ENCODE measurements around the gene RCOR3. TPM values are rescaled to one million over a fixed set of nuclear protein-coding genes. Genes with fewer than 3 reads are reported as not detected.

Gene RCOR3
- total and polyA plus RNA-seq, 8 donors: 19.0 to 34.6 (median 25.5) TPM

DNA sequence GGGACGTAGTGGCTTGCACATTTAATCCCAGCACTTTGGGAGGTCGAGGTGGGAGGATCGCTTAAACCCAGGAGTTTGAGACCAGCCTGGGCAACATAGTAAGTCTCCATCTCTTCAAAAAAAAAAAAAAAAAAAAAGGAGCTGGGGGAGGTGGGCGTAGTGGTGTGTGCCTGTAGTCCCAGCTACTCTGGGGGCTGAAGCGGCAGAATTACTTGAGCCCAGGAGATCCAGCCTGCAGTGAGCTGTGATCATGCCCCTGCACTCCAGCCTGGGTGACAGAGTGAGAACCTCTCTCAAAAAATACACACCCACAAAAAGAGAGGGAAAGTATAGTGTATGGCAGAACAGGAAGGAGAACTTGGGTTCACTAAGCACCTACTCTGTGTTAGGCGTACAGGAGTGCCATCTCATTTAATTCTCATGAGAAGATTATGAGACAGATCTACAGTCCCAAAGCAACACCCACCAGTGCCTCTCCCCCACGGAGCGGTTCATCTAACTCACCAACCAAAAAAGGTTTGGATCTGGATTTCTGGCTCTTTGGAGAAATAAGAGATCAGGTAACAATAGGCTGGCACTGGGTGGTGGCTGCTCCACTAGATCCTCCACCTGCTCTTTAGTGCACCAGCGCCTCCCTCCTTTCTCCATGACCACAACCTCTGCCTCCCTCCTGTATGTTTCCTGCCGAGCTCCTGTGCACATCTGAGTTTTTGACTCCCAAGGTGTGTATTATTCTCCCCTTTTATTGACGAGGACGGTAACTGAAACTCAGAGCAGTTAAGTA, 66.0 kb downstream of the RCOR3 start:
- no peak for TF ChIP-seq CTCF (IDR thresholded peaks at IDR 0.05)
- ATAC-seq (no peak), FAIRE-seq (no peak), DNase-seq (peak in 1 of 6 donors; percentile 17)
- WGBS, 2 donors: 75 to 76% methylated on average over 11 to 12 of the region's 12 CpGs
- intact Hi-C loops (cut with DNase I): loop anchor here in 1 of 3 donors (10.0 kb wide), 1 partner anchor 150 kb away; no protein-coding TSS in a partner anchor
- Histone ChIP-seq H3K27ac (no peak overlapping the region), H3K9me3 (no peaks in the 10 kb centered on the region), H3K4me1 (peaks cover 0 to 14% (median 0%) of the 10 kb centered on the region in 3 donors), H3K27me3 (no peaks in the 10 kb centered on the region), H3K36me3 (no peaks in the 10 kb centered on the region), H3K4me3 (no peak overlapping the region)

GRCh38 chr1:211326140-211326527, 67.0 kb downstream of the RCOR3 start:
- Histone ChIP-seq H3K27ac (peak overlapping the region in 2 of 4 donors; percentile 79 to 93), H3K36me3 (no peaks in the 10 kb centered on the region), H3K4me3 (peak overlapping the region in 3 of 4 donors; percentile 59 to 85 (median 67)), H3K9me3 (no peaks in the 10 kb centered on the region), H3K4me1 (peaks cover 3 to 24% (median 8%) of the 10 kb centered on the region in 3 donors), H3K27me3 (no peaks in the 10 kb centered on the region)
- intact Hi-C loops (cut with DNase I): loop anchor here in 1 of 3 donors (10.0 kb wide), 1 partner anchor 149 kb away; no protein-coding TSS in a partner anchor
- no peak for TF ChIP-seq CTCF (IDR thresholded peaks at IDR 0.05)
- peak in 1 of 6 donors; percentile 46 for DNase-seq
- ATAC-seq: no peak
- no peak for FAIRE-seq
- WGBS, 2 donors: 63 to 68% methylated on average over 8 of the region's 8 CpGs

DNA sequence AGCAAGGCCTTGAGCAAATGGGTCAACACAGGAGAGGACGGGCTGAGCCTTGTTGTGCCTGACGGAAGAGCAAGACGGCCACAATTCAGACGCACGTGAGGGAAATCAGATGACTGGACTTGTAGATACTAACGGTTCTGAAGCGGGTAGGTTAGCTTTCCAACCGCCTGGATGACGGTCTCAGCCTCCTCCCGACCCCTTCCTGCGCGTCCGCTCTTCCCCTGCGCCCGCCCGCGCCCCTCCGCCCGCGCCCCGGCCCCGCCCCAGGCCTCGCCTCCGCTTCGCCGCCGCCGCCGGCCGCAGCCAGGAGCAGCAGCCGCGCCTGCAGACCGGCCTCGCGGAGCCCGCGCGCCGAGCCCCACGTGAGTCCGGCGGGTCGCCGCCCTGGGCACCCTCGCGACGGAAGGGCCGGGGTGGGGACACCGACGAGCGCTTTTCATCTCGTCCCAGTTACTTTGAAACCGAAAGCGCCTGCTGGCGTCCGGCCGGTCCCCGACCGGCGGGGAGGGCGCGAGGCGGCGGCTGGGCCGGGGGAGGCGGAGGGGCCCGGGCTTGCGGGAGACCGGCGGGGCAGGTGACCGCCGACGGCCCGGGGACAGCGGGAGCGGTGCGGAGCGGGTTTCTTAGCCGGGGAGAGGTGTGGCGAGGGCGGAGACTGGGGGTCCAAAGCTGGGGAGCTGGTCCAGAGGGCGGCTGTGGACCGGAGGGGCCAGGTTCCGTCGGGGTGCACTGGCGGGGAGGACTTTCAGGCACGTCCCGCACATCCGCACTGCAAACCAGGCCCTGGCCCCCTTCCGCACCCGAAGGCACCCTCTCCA, 67.6 kb downstream of the RCOR3 start, which contains the start of gene TRAF5:
Gene TRAF5, plus strand, starts transcription at position 306 of the 818 bp plus-strand sequence. CDS start 26,407 bp downstream, outside the sequence.
- no peak for FAIRE-seq
- H3K36me3 ChIP-seq: no peaks in the 10 kb centered on the region
- no peak for TF ChIP-seq CTCF (IDR thresholded peaks at IDR 0.05)
- peak within 1 kb of the TSS; percentile 59 to 85 (median 68) for H3K4me3 ChIP-seq
- DNase-seq: peak; percentile 33 to 83 (median 58)
- H3K27me3 ChIP-seq: no peaks in the 10 kb centered on the region
- peak within 1 kb of the TSS; percentile 58 to 93 (median 82) for H3K27ac ChIP-seq
- intact Hi-C loops (cut with DNase I): loop anchor here in 1 of 3 donors (10.0 kb wide), 1 partner anchor 148 kb away; no protein-coding TSS in a partner anchor
- 1% methylated on average over 74 to 91 of the region's 91 CpGs for WGBS, 2 donors
- no peaks in the 10 kb centered on the region for H3K9me3 ChIP-seq
- peaks cover 6 to 30% (median 13%) of the 10 kb centered on the region in 3 donors for H3K4me1 ChIP-seq
- peak; percentile 42 to 71 (median 46) for ATAC-seq

DNA sequence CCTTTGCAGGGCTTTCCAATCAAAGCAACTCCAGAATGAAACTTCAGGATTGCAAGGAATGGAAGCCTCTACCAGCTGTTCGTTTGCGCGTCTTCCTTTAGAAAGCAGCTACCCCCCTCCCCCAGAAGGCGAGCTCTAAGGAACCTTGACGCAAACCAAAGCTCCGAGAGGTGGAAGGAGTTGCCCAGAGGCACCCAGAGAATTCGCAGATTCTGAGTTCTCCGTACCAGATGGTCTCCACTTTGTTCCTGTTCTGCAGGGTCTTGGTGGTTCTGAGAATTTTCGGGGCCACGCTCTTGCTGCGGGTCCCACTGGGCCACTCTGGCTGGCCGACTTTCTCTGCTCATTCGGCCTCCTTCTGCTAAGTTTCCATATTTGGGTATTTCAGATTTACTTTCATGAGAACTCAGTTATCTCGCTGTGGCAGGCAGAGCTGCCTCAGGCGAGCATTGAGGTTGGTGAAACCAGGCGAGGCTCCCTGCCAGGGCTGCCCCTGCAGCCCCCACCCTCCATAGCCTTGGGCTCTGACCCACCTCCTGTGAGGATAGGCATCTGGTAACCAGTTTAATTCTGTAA, 68.3 kb downstream of the RCOR3 start:
- Histone ChIP-seq H3K27ac (peak overlapping the region; percentile 58 to 93 (median 82)), H3K27me3 (no peaks in the 10 kb centered on the region), H3K36me3 (no peaks in the 10 kb centered on the region), H3K4me3 (peak overlapping the region; percentile 59 to 85 (median 68)), H3K4me1 (peaks cover 13 to 37% (median 13%) of the 10 kb centered on the region in 3 donors), H3K9me3 (no peaks in the 10 kb centered on the region)
- ATAC-seq (peak; percentile 70 to 79 (median 76)), FAIRE-seq (no peak), DNase-seq (peak; percentile 77 to 88 (median 85))
- intact Hi-C loops (cut with DNase I): loop anchor here in 1 of 3 donors (10.0 kb wide), 1 partner anchor 147 kb away; no protein-coding TSS in a partner anchor
- no peak for TF ChIP-seq CTCF (IDR thresholded peaks at IDR 0.05)
- WGBS, 2 donors: 17 to 19% methylated on average over 16 of the region's 16 CpGs

Data from pancreas (tissue), 10 donors.